ENCODE results near the gene TNPO2.

TNPO2 gene

DNA sequence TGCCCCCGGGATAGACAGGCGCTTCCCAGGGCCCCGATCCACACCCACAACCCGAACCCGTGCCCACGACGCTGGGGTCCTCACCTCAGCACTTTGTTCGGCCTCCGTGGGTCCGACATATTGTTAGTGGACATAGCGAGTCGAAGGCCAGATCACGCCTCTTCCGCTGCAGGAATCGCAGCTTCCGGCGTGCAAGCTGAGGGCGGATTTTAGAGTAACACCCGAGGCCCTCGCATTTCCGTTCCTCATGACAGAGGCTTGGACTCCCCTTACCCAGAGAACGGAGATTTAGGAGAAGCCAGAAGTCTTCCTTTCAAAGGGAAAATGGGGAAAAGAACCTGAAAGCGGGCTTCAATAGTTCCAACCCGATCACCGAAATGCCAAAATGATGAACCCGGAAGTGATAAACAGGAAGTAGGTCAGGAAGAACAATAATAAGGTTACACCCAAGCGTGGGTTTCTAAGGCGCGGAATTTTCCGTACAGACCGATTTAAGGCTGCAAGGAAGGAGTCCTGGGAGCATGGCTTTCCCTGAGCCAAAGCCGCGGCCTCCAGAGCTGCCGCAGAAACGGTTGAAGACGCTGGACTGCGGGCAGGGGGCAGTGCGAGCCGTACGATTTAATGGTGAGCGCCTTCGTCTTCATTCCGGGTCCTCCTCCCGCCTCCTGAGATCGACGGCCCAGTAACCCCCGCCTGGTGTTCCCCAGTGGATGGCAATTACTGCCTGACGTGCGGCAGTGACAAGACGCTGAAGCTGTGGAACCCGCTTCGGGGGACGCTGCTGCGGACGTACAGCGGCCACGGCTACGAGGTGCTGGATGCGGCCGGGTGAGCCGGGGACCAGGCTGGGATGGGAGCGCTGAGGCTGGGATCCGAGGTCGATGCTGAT lies 54.2 kb downstream of the TNPO2 start:
- Histone ChIP-seq H3K4me2 (ENCODE audit: low read depth, low read length, poor library complexity, severe bottlenecking) (peak overlapping the region; percentile 89), H3K9me2 (replicated peaks; ENCODE audit: low read depth, low read length) (no peaks in the 10 kb centered on the region), H3K9ac (ENCODE audit: low read depth, low read length, poor library complexity, severe bottlenecking) (peak overlapping the region; percentile 89), H3K9me3 (ENCODE audit: insufficient read depth, low read depth, low read length) (no peaks in the 10 kb centered on the region), H3F3A (ENCODE audit: low read depth) (no peaks in the 10 kb centered on the region), H3K36me3 (ENCODE audit: insufficient read depth, low read length) (peaks cover 11% of the 10 kb centered on the region; the same call in 1 of the 2 replicates), H3K4me3 (ENCODE audit: low read length, poor library complexity, severe bottlenecking) (peak overlapping the region; percentile 79), H2AFZ (ENCODE audit: low read length) (peak overlapping the region; percentile 90), H3K27me3 (ENCODE audit: insufficient read depth, low read length, poor library complexity, severe bottlenecking) (no peaks in the 10 kb centered on the region), H4K20me1 (ENCODE audit: insufficient read depth, low read length, poor library complexity, severe bottlenecking) (peaks cover 13% of the 10 kb centered on the region), H3K79me2 (ENCODE audit: insufficient read depth, low read length) (peaks cover 38% of the 10 kb centered on the region), H3K4me1 (ENCODE audit: insufficient read depth, low read length, poor library complexity, severe bottlenecking) (peaks cover 25% of the 10 kb centered on the region)
- no peak for TF ChIP-seq EZH2phosphoT487 (IDR thresholded peaks at IDR 0.05; ENCODE audit: borderline replicate concordance)
- TF ChIP-seq, protein P1, sequence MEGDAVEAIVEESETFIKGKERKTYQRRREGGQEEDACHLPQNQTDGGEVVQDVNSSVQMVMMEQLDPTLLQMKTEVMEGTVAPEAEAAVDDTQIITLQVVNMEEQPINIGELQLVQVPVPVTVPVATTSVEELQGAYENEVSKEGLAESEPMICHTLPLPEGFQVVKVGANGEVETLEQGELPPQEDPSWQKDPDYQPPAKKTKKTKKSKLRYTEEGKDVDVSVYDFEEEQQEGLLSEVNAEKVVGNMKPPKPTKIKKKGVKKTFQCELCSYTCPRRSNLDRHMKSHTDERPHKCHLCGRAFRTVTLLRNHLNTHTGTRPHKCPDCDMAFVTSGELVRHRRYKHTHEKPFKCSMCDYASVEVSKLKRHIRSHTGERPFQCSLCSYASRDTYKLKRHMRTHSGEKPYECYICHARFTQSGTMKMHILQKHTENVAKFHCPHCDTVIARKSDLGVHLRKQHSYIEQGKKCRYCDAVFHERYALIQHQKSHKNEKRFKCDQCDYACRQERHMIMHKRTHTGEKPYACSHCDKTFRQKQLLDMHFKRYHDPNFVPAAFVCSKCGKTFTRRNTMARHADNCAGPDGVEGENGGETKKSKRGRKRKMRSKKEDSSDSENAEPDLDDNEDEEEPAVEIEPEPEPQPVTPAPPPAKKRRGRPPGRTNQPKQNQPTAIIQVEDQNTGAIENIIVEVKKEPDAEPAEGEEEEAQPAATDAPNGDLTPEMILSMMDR (conservative IDR thresholded peaks at IDR 0.05; ENCODE audit: low read length), result no peak

DNA sequence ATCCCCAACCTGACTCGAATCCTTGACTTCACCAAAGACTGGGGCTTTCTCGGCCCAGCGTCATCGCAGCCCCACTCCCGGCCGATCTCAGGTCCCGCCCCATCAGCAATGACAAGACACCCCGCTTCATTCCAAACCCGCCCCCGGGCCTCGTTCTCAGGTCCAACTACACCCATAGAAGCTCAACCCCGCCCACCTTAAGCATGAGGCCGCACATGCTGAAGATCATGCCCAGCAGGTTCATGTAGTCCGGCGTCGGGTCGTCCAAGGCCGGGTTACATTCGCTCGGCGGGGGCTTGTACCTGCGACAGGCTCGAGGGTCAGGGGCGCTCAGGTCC lies 54.8 kb downstream of the TNPO2 start:
- Histone ChIP-seq H3K4me2 (ENCODE audit: low read depth, low read length, poor library complexity, severe bottlenecking) (peak overlapping the region; percentile 89), H3K36me3 (ENCODE audit: insufficient read depth, low read length) (peaks cover 5% of the 10 kb centered on the region; the same call in 1 of the 2 replicates), H3K79me2 (ENCODE audit: insufficient read depth, low read length) (peaks cover 38% of the 10 kb centered on the region), H3F3A (ENCODE audit: low read depth) (no peaks in the 10 kb centered on the region), H4K20me1 (ENCODE audit: insufficient read depth, low read length, poor library complexity, severe bottlenecking) (peaks cover 13% of the 10 kb centered on the region), H3K4me3 (ENCODE audit: low read length, poor library complexity, severe bottlenecking) (peak overlapping the region; percentile 79), H2AFZ (ENCODE audit: low read length) (peak overlapping the region; percentile 90), H3K27me3 (ENCODE audit: insufficient read depth, low read length, poor library complexity, severe bottlenecking) (no peaks in the 10 kb centered on the region), H3K9ac (ENCODE audit: low read depth, low read length, poor library complexity, severe bottlenecking) (peak overlapping the region; percentile 89), H3K4me1 (ENCODE audit: insufficient read depth, low read length, poor library complexity, severe bottlenecking) (peaks cover 25% of the 10 kb centered on the region), H3K9me2 (replicated peaks; ENCODE audit: low read depth, low read length) (no peaks in the 10 kb centered on the region), H3K9me3 (ENCODE audit: insufficient read depth, low read depth, low read length) (no peaks in the 10 kb centered on the region)
- TF ChIP-seq EZH2phosphoT487 (IDR thresholded peaks at IDR 0.05; ENCODE audit: borderline replicate concordance), result no peak
- TF ChIP-seq, protein P1 (conservative IDR thresholded peaks at IDR 0.05; ENCODE audit: low read length), result no peak

DNA sequence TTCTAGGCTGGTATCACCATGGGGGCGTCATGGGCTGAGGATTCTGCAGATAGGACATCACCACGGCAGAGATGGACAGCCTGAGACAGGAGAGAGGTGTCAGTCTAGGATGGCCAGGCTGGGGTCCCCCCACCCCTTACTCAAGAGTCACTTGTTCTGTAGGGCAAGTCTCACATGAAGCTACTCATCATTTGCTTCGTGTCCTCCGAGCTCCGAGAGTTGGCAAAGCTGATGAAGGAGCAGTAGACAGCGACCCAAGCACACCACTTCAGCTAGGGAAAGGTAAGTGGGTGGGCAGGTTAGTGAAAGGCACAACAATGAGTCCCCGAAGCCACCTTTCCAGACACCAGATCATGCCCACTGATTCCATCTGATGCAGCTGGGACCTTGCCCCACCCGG lies 55.4 kb downstream of the TNPO2 start:
- H3F3A ChIP-seq (ENCODE audit: low read depth), result no peaks in the 10 kb centered on the region
- peak overlapping the region; percentile 89 for H3K4me2 ChIP-seq (ENCODE audit: low read depth, low read length, poor library complexity, severe bottlenecking)
- H3K36me3 ChIP-seq (ENCODE audit: insufficient read depth, low read length), result peaks cover 5% of the 10 kb centered on the region; the same call in 1 of the 2 replicates
- TF ChIP-seq EZH2phosphoT487 (IDR thresholded peaks at IDR 0.05; ENCODE audit: borderline replicate concordance), result no peak
- TF ChIP-seq, protein P1 (conservative IDR thresholded peaks at IDR 0.05; ENCODE audit: low read length), result no peak
- peaks cover 13% of the 10 kb centered on the region for H4K20me1 ChIP-seq (ENCODE audit: insufficient read depth, low read length, poor library complexity, severe bottlenecking)
- peak overlapping the region; percentile 79 for H3K4me3 ChIP-seq (ENCODE audit: low read length, poor library complexity, severe bottlenecking)
- no peaks in the 10 kb centered on the region for H3K27me3 ChIP-seq (ENCODE audit: insufficient read depth, low read length, poor library complexity, severe bottlenecking)
- peak overlapping the region; percentile 89 for H3K9ac ChIP-seq (ENCODE audit: low read depth, low read length, poor library complexity, severe bottlenecking)
- H3K9me2 ChIP-seq (replicated peaks; ENCODE audit: low read depth, low read length), result no peaks in the 10 kb centered on the region
- peaks cover 25% of the 10 kb centered on the region for H3K4me1 ChIP-seq (ENCODE audit: insufficient read depth, low read length, poor library complexity, severe bottlenecking)
- no peaks in the 10 kb centered on the region for H3K9me3 ChIP-seq (ENCODE audit: insufficient read depth, low read depth, low read length)
- H3K79me2 ChIP-seq (ENCODE audit: insufficient read depth, low read length), result peaks cover 38% of the 10 kb centered on the region
- no peak overlapping the region for H2AFZ ChIP-seq (ENCODE audit: low read length)
